Activated CD4-positive, alpha-beta T cell treated with anti-CD3 and anti-CD28 coated beads, Interleukin-2, Interleukin-4, amounts not matched to agents 100 ng/mL and 50 ng/mL, durations not matched to agents 16 hours and 8 hours (primary cell): ENCODE data around the gene OR1L6.

Source experiments
- DNase-seq: peaks from one replicate; pipeline ENCODE4 v3.0.0-alpha.2; 2020; ENCODE audit warnings: low spot score

OR1L6 gene, protein sequence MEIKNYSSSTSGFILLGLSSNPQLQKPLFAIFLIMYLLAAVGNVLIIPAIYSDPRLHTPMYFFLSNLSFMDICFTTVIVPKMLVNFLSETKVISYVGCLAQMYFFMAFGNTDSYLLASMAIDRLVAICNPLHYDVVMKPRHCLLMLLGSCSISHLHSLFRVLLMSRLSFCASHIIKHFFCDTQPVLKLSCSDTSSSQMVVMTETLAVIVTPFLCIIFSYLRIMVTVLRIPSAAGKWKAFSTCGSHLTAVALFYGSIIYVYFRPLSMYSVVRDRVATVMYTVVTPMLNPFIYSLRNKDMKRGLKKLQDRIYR

DNA sequence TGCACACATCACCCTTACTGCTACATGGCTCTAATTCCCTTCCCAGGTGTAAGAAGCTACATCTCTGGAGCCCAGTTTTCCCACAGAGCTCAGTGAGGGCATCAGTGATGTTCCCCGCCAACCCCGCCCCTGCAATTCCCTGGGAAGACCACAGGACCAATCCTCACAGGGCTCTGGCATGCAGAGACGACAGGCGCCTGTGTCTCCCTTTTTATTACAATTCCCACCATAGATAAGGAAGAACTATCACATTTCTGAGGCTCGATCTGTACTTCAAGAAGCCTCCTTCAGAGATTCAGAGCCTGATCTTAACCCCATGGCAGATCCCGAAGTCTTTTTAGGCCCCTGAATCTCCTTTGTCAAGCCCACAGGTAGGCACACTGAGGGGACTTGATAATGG, at the start of gene OR1L6:
Gene OR1L6, plus strand, starts transcription at position 301 of the 400 bp plus-strand sequence. CDS start 7,545 bp downstream, outside the sequence.
- no peak for DNase-seq

GRCh38 chr9:122695696-122696095, 46.4 kb upstream of the OR1L6 start:
- no peak for DNase-seq

- DNase-seq: no peak
Measured at GRCh38 chr9:122718038-122718437, 24.1 kb upstream of the OR1L6 start.

GRCh38 chr9:122719218-122719617, 22.9 kb upstream of the OR1L6 start:
- no peak for DNase-seq

DNA sequence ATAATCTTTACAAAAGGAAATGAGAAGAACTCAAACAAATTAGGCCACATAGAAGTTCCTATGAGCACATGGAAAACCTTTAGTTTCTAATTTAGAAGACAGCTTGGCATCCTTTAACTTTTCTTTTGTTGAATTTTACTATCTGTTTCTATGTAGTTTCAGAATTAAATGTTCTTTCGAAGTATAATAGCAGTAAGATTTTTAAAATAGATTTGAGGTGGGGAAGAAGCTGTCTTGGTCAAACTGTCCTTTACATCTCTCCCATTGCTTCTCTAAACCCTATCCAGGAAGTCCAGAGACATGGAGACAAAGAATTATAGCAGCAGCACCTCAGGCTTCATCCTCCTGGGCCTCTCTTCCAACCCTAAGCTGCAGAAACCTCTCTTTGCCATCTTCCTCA, 18.4 kb upstream of the OR1L6 start, which contains the start of gene OR1L4:
Gene OR1L4, plus strand, starts transcription at position 301 of the 400 bp plus-strand sequence. Its CDS starts 0 bp downstream, at position 301.
- no peak for DNase-seq

DNA sequence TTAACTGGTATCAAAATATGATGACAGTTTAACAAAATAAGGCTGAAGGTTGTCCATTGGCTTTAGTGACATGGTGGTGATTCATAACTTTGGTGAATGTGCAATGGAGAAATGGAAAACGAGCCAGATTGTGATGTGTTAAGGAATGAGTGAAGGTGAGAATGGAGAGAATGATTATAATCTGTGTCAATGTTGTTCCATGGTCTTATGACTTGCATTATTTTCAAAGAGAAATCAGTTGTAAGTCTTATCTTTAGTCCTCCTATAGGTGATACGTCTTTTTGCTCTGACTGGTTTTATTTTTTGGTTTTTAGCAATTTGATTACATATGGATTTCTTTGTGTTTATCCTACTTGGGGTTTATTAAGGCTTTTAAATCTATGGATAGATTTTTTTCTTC, 12.7 kb downstream of the OR1L6 start:
- no peak for DNase-seq

GRCh38 chr9:122767817-122768216, 25.7 kb downstream of the OR1L6 start:
- DNase-seq: no peak

DNA sequence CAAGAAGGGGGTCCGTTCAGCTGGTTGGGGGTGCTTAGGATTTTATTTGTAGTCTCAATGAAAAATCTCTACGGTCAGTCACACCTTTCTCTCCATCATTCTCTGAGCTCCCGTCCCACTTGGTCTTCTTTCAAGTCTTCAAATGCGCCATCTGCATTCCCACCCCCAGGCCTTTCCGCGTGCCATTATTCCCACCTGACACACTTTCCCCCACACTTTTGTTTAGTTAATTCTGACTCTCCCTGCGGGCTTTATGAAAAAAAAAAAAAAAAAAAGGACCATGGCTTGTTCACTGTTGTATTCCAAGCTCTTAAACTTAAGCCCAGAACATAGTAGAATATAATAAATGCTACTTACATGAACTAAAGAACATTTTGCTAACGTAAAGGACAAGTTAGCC, 34.9 kb downstream of the OR1L6 start:
- no peak for DNase-seq

DNA sequence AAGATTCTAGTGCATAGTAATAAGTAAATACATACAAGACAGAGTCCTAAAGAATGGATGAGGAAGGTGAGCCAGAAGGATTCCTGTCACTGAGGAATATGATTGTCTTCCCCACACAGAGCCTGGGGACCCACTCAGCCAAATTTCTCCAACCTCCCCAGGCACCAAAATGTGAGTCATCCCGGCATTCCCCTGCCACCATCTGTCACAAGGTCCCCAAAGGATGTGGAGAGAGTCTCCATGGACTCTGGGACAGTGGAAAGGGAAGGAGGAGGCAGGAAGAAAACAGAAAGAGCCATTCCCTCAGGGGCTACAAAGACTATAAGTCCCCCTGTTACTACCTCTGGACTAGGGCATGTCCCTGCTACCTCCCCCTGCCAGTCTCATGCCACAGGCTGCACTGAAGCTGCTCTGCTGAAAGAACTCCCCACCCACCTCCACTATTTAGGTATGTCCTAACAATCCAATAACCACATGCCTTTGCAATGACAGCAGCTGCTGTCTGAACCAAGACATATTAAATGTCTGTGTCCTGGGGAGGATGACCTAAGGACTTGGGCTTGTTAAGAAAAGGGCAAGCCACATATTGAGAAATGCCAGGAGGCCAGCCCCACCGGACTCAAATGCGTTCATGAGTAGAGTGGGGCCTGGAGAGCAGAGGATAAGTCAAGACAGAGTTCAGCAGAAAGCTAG, 36.0 kb downstream of the OR1L6 start:
- no peak for DNase-seq

DNA sequence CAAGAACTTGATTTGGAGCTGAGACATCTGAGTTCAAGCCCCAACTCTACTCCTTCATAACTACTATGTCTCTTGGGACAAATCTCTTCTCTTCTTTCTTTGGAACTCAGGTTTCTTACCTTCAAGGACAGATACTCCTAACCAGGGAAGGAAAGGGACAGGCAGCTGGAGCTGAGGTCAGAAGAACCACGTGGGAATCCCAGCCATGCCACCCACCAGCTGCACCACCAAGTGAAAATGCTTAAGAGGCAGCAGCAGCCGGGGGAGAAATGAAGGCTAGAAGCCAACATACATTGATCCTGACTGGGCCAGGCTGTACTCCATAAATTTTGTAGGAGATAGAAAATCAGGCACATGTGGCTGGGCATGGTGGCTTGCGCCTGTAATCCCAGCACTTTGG, 37.1 kb downstream of the OR1L6 start:
- DNase-seq: no peak

DNA sequence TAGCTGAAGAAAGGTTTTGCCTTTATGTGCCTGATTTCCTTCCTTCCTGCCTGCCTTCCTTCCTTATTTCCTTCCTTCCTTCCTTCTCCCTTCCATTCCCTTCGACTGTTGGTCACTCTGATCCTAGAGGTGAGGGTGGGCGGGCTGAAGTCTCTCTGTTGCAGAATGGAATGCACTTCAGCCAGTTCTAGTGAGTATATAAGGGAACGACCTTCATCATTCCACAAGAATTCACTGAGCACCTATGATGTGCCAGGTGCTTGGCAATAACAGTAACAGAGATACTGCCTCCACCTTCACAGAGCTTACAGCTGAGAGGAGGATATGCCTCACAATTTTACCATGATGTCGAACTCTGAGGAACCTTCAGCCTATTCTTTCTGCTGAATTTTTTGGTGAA, 37.9 kb downstream of the OR1L6 start:
- no peak for DNase-seq

- DNase-seq: no peak
Measured at GRCh38 chr9:122781671-122782070, 39.6 kb downstream of the OR1L6 start.

DNA sequence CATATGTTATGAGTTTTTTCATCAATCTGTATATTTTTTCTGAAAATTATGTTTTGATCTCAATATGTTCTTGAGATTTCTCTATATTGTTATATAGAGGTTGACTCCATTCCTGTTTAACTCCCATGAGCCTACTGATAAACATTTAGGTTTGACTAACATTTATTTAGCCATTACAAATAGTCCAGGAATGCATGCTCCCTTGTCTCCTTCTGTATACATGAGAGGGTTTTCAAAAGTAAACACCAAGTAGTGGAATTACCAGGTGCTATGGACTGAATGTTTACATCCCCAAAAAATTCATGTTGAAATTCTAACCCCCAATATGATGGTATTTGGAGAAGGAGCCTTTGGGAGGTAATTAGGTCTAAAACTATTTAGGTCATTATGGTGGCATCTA, 43.2 kb downstream of the OR1L6 start:
- no peak for DNase-seq

DNA sequence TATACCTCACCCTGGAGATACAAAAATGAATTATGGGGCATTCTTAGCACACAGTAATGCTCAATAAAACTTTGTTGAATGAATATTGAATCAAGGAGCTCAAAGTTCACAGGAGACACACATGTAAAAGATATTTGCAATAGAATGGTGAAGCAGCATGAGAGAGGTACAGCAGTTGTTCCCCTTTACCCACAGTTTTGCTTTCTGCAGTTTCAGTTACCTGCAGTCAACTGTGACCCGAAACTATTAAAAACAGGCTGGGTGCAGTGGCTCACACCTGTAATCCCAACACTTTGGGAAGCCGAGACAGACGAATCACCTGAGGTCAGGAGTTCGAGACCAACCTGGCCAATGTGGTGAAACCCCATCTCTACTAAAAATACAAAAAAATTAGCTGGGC, 44.2 kb downstream of the OR1L6 start:
- no peak for DNase-seq

GRCh38 chr9:122788831-122789230, 46.7 kb downstream of the OR1L6 start, which contains the start of gene OR5C1:
OR5C1 (plus strand) TSS chr9:122788933; CDS start chr9:122788933, 0 bp downstream.
- no peak for DNase-seq

- DNase-seq: no peak
Measured at GRCh38 chr9:122789256-122790046, 47.3 kb downstream of the OR1L6 start.

DNA sequence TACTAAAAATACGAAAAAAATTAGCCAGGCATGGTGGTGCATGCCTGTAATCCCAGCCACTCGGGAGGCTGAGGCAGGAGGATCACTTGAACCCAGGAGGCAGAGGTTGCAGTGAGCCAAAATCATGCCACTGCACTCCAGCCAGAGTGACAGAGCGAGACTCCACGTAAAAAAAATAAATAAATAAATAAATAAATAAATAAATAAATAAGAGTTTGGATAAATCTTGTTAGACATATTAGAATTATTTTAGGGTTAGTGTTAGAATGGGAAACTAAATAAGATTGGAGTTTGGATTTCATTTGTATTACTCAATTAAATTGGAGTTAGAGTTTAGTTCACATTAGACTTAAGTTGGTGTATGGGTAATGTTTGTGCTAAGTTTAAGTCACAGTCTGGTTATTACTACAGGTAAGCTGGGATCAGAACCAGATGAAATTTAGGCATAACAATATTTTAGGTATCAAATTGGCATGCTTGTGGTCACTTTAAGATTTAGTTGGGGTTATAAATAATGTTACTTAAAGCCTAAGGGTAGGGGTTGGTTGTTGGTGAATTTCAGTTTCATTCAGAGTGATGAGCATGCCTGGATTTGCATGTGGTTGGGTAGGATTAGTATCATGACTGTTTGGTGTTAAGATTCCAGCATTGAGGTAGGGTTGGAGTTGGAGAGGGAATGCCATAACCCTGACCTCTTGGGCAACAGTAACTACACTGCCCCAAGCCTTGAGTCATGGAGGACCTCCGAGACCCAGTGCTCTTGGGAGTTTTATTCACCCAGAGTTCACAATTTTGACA, 50.0 kb downstream of the OR1L6 start:
- DNase-seq: no peak

GRCh38 chr9:122797316-122798063, 55.4 kb downstream of the OR1L6 start:
- DNase-seq: no peak
